ENCODE data around the gene ZNG1E. TPM values are rescaled to one million over a fixed set of nuclear protein-coding genes. Genes with fewer than 3 reads are reported as not detected.
"Not testable (repeated sequence)": the region's sequence is repeated elsewhere in the genome, so short reads cannot be mapped to it uniquely, and the experiment has no call there.

The ZNG1E gene
- total RNA-seq = 10 to 100 TPM; 30.5 to 33.9 TPM

DNA sequence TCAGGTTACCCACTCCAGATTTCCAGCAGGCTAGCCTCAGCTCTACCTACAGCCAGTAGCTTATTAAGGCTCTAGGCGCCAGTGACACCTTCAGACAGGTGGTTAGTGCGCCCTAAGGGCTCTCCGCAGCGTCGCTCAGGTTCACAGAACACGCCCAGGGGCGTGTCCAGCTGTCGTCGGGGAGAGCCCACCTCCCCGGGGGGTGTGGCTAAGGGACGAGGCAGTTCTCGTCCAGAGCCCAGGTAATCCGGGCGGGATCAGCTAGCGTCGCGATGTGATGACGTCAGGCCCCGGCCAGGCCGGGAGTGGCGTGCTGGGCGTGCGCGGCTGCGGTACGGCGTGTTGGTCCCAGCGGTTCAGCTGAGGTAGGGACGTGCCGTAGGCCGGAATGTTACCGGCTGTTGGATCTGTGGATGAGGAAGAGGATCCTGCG, at the start of gene ZNG1E:
Gene ZNG1E (plus strand): TSS at position 340 of the 433 bp plus-strand sequence. CDS start 49 bp downstream, at position 389.
- Mint-ChIP-seq H3K27ac (peak within 1 kb of the TSS; percentile 68), H3K4me3 (peak within 1 kb of the TSS; percentile 72)
- peak; percentile 70 for DNase-seq
- H3K9me3 Mint-ChIP-seq; CTCF ChIA-PET; H3K4me1 Mint-ChIP-seq (ENCODE audit: low read depth); intact Hi-C loops (cut with micrococcal nuclease); H3K27me3 Mint-ChIP-seq (ENCODE audit: low read depth); H3K36me3 Mint-ChIP-seq (ENCODE audit: low read depth): not testable (repeated sequence)

DNA sequence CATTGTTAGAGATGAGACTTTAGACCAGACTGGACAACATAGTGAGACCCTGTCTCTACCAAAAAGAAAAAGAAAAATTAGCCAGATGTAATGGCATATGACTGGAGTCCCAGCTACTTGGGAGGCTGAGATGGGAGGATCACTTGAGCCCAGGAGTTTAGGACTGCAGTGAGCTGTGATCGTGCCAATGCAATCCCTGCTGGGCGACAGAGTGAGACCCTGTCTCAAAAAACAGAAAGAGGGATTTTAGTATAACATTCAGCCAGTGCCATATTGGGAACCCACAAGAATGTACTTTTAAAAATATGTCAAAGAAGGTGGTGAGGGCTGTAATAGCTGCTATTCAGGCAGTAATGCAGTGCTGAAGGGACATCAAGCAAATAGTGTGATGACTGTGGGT, 2.1 kb upstream of the ZNG1E start:
- DNase-seq; intact Hi-C loops (cut with micrococcal nuclease); CTCF ChIA-PET; H3K27ac Mint-ChIP-seq; H3K27me3 Mint-ChIP-seq (ENCODE audit: low read depth); H3K4me3 Mint-ChIP-seq; H3K9me3 Mint-ChIP-seq; H3K4me1 Mint-ChIP-seq (ENCODE audit: low read depth); H3K36me3 Mint-ChIP-seq (ENCODE audit: low read depth): not testable (repeated sequence)

DNA sequence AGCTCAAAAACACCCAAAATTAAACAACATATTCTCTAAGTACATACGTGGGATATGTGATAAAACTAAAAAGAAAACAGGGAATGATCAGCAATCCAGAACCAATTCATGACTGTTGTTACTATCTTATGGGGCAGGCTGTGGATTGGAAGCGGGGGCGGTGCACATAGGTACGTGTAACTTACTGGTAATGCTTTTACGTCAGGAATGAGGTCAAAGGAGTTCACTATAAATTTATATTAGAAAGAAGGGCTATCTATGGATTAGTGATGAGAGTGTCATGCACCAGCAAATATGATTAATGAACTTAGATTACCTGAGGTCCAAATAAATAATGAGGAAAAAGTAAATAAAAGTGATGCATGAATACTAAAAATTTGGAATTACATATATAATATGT, 710 bp upstream of the ZNG1E start:
- H3K27ac Mint-ChIP-seq; DNase-seq; H3K4me1 Mint-ChIP-seq (ENCODE audit: low read depth); intact Hi-C loops (cut with micrococcal nuclease); H3K9me3 Mint-ChIP-seq; H3K36me3 Mint-ChIP-seq (ENCODE audit: low read depth); CTCF ChIA-PET; H3K27me3 Mint-ChIP-seq (ENCODE audit: low read depth): not testable (repeated sequence)
- peak overlapping the region; percentile 43 for H3K4me3 Mint-ChIP-seq

DNA sequence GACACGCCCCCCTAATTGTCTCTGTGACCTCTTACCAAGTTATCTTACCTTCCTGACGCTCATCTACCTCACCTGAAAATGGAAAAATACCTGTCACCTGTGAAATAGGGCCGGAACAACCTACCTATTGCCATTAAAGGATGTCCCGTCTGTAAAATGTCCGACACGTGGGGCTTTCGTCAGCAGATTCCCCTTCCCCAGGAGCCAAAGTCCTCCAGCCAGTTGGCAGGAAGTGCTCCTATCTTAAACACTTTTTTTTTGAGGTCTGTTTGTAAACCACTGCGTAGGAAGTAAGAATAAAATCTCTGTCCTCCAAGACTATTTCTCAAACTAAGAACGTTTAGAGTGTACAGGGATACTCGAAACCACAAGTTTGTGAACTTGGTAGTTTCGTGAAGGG, 661 bp downstream of the ZNG1E start:
- DNase-seq = peak; percentile 49

DNA sequence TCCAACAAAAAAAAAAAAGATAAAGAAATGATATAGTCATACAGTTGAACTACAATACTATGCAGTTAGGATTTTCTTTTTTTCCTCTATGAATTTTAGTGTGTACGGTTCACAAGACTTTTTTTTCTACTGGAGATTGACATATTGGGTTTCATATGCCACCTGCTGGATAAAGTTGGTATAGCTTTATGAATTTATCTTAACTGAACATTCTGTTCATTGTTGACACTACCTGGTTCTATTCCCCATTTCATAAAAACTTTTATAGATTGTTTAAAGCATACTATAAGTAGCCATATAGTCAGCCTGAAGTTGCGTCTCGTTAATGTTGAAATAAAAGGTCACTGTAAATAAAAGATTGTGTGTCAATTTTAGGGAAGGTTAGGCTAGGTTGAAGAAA, 2.8 kb downstream of the ZNG1E start:
- H3K4me3 Mint-ChIP-seq; CTCF ChIA-PET; H3K4me1 Mint-ChIP-seq (ENCODE audit: low read depth); H3K27ac Mint-ChIP-seq; H3K27me3 Mint-ChIP-seq (ENCODE audit: low read depth); H3K9me3 Mint-ChIP-seq; H3K36me3 Mint-ChIP-seq (ENCODE audit: low read depth); intact Hi-C loops (cut with micrococcal nuclease); DNase-seq: not testable (repeated sequence)

More for the DNA sequence above, 661 bp downstream of the ZNG1E start:
- H3K27me3 Mint-ChIP-seq (ENCODE audit: low read depth); H3K4me1 Mint-ChIP-seq (ENCODE audit: low read depth); H3K36me3 Mint-ChIP-seq (ENCODE audit: low read depth); CTCF ChIA-PET; intact Hi-C loops (cut with micrococcal nuclease); H3K9me3 Mint-ChIP-seq: not testable (repeated sequence)
- H3K4me3 Mint-ChIP-seq = peak overlapping the region; percentile 72
- H3K27ac Mint-ChIP-seq = peak overlapping the region; percentile 68

DNA sequence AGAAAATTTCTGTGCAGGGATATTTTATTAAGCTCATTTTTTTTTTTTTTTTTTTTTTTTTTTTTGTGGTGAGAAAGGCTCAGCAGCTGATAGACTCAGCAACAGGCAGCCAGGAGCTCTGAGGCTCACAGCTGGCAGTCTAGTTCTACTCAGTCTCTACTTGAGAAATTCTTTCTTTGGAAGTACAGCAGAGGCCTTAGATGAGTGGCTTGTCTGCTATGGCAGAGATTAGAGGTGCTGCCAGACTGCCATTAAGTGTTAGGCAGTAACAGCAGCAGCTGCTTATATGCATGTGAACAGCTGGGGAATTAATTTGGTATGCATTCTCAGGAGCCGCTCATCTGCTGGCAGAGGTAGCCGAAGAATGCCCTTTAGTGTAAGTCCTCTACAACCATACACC, 27.8 kb downstream of the ZNG1E start:
- DNase-seq; H3K9me3 Mint-ChIP-seq; H3K27ac Mint-ChIP-seq; H3K36me3 Mint-ChIP-seq (ENCODE audit: low read depth); H3K27me3 Mint-ChIP-seq (ENCODE audit: low read depth); intact Hi-C loops (cut with micrococcal nuclease); H3K4me3 Mint-ChIP-seq; H3K4me1 Mint-ChIP-seq (ENCODE audit: low read depth); CTCF ChIA-PET: not testable (repeated sequence)

DNA sequence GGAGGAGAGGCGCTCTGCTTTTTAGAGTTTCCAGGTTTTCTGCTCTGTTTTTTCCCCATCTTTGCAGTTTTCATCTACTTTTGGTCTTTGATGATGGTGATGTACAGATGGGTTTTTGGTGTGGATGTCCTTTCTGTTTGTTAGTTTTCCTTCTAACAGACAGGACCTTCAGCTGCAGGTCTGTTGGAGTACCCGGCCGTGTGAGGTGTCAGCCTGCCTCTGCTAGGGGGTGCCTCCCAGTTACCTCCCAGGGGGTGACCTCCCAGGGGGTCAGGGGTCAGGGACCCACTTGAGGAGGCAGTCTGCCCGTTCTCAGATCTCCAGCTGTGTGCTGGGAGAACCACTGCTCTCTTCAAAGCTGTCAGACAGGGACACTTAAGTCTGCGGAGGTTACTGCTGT, 38.7 kb downstream of the ZNG1E start:
- H3K4me3 Mint-ChIP-seq, CTCF ChIA-PET: not testable (repeated sequence)

DNA sequence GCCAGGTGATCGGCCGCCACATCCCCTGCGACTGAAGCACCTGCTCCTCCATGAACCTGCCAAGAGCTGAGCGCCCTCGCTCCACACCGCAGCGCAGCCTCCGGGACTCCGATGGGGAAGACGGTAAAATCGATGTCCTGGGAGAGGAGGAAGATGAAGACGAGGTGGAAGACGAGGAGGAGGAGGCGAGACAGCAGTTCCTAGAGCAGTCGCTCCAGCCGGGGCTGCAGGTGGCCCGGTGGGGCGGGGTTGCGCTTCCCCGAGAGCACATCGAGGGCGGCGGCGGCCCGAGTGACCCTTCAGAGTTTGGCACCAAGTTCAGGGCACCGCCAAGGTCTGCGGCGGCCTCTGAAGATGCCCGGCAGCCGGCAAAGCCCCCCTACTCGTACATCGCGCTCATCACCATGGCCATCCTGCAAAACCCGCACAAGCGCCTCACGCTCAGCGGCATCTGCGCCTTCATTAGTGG, 61.4 kb downstream of the ZNG1E start, which contains the start of gene FOXD4L4:
Gene FOXD4L4 (plus strand): TSS at position 51 of the 469 bp plus-strand sequence. CDS start 0 bp downstream, at position 51.
- DNase-seq; CTCF ChIA-PET; intact Hi-C loops (cut with micrococcal nuclease); H3K4me1 Mint-ChIP-seq (ENCODE audit: low read depth); H3K27me3 Mint-ChIP-seq (ENCODE audit: low read depth); H3K4me3 Mint-ChIP-seq; H3K36me3 Mint-ChIP-seq (ENCODE audit: low read depth); H3K9me3 Mint-ChIP-seq; H3K27ac Mint-ChIP-seq: not testable (repeated sequence)

More for the DNA sequence above, 38.7 kb downstream of the ZNG1E start:
- DNase-seq; H3K9me3 Mint-ChIP-seq; intact Hi-C loops (cut with micrococcal nuclease); H3K27me3 Mint-ChIP-seq (ENCODE audit: low read depth); H3K27ac Mint-ChIP-seq; H3K36me3 Mint-ChIP-seq (ENCODE audit: low read depth); H3K4me1 Mint-ChIP-seq (ENCODE audit: low read depth): not testable (repeated sequence)

DNA sequence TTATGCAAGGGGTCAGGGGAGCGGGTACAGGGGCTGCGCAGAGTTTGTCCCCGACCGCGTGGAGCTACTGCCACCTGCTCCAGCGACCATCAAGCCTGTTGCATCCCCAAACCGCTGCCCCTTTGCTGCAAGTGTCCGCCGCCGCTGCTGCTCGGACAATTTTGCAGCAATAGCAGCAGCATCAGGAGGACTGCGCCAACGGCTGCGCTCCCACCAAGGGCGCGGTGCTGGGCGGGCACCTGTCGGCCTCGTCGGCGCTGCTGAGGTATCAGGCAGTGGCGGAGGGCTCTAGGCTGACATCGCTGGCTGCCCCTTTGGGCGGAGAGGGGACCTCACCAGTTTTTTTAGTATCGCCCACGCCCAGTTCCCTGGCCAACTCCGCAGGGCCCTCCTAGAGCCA, 62.4 kb downstream of the ZNG1E start:
- CTCF ChIA-PET; H3K27me3 Mint-ChIP-seq (ENCODE audit: low read depth); H3K4me1 Mint-ChIP-seq (ENCODE audit: low read depth); H3K36me3 Mint-ChIP-seq (ENCODE audit: low read depth); H3K9me3 Mint-ChIP-seq; H3K27ac Mint-ChIP-seq; intact Hi-C loops (cut with micrococcal nuclease); DNase-seq; H3K4me3 Mint-ChIP-seq: not testable (repeated sequence)

Other genes starting within 250 kb of the ZNG1E start
- gene FOXD4L4, start 61.2 kb downstream of the ZNG1E start, total RNA-seq = not detected

Data from activated naive CD4-positive, alpha-beta T cell treated with anti-CD3 and anti-CD28 coated beads for 36 hours (primary cell).